Astrocyte (in vitro differentiated cells and primary cell): ENCODE data around the gene IL12RB1. TPM values are rescaled to one million over a fixed set of nuclear protein-coding genes. Genes with fewer than 3 reads are reported as not detected.

ENCODE experiments used
- DNase-seq: peaks from one replicate; pipeline ENCODE4 v3.0.0-alpha.2; 2010; ENCODE audit warnings: low read depth
- FAIRE-seq: peaks from 2 replicates; lab custom pipeline; 2011; peaks lifted over from hg19 to GRCh38; lab: Jason Lieb, UNC
- H2AFZ ChIP-seq: 2 replicates; pipeline ENCODE4 v1.6.0; 2012; ENCODE audit warnings: low read depth, low read length, inconsistent platforms
- H3K27ac ChIP-seq: 2 replicates; pipeline ENCODE4 v1.5.1; 2011; ENCODE audit warnings: low read depth, low read length, inconsistent platforms
- H3K27me3 ChIP-seq: 2 replicates; pipeline ENCODE4 v1.6.0; 2011; ENCODE audit warnings: low read length, inconsistent platforms; ENCODE audit not compliant: insufficient read depth
- H3K36me3 ChIP-seq: 2 replicates; pipeline ENCODE4 v1.5.1; 2011; ENCODE audit warnings: low read length, inconsistent platforms; ENCODE audit not compliant: insufficient read depth
- H3K4me1 ChIP-seq: 2 replicates; pipeline ENCODE4 v1.5.1; 2011; ENCODE audit warnings: low read length, inconsistent platforms; ENCODE audit not compliant: insufficient read depth
- H3K4me2 ChIP-seq: 2 replicates; pipeline ENCODE4 v1.6.0; 2012; ENCODE audit warnings: low read length, inconsistent platforms
- H3K4me3 ChIP-seq: 2 replicates; pipeline ENCODE4 v1.5.1; 2011; ENCODE audit warnings: low read depth, mild to moderate bottlenecking, low read length, inconsistent platforms; ENCODE audit not compliant: insufficient read depth
- H3K79me2 ChIP-seq: 2 replicates; pipeline ENCODE4 v1.6.0; 2012; ENCODE audit warnings: mild to moderate bottlenecking, low read length, inconsistent platforms; ENCODE audit not compliant: insufficient read depth
- H3K9ac ChIP-seq: 2 replicates; pipeline ENCODE4 v1.6.0; 2012; ENCODE audit warnings: mild to moderate bottlenecking, low read length, inconsistent platforms
- H3K9me3 ChIP-seq: 2 replicates; pipeline ENCODE4 v1.5.1; 2012; ENCODE audit warnings: low read depth, mild to moderate bottlenecking, low read length, inconsistent platforms; ENCODE audit not compliant: insufficient read depth
- H4K20me1 ChIP-seq: 2 replicates; pipeline ENCODE4 v1.6.0; 2012; ENCODE audit warnings: low read length, inconsistent platforms; ENCODE audit not compliant: insufficient read depth
- H3K27ac Mint-ChIP-seq: one replicate; pipeline ENCODE4 v1.8.0; 2021; ENCODE audit warnings: mild to moderate bottlenecking, mixed read lengths; ENCODE audit not compliant: unreplicated experiment
- H3K27me3 Mint-ChIP-seq: one replicate; pipeline ENCODE4 v1.8.0; 2021; ENCODE audit warnings: low read depth, mixed read lengths; ENCODE audit not compliant: unreplicated experiment
- H3K36me3 Mint-ChIP-seq: one replicate; pipeline ENCODE4 v1.8.0; 2021; ENCODE audit warnings: low read depth, mixed read lengths; ENCODE audit not compliant: unreplicated experiment
- H3K4me1 Mint-ChIP-seq: one replicate; pipeline ENCODE4 v1.8.0; 2021; ENCODE audit warnings: low read depth, mixed read lengths; ENCODE audit not compliant: unreplicated experiment
- H3K4me3 Mint-ChIP-seq: one replicate; pipeline ENCODE4 v1.8.0; 2021; ENCODE audit warnings: mild to moderate bottlenecking, moderate library complexity, mixed read lengths; ENCODE audit not compliant: unreplicated experiment
- H3K9me3 Mint-ChIP-seq: one replicate; pipeline ENCODE4 v1.8.0; 2021; ENCODE audit warnings: mild to moderate bottlenecking, mixed read lengths; ENCODE audit not compliant: unreplicated experiment
- EZH2 ChIP-seq: IDR thresholded peaks from 2 replicates; pipeline ENCODE4 v1.6.1; 2012; ENCODE audit warnings: mild to moderate bottlenecking, low read length, inconsistent platforms; ENCODE audit not compliant: insufficient read depth
- total RNA-seq: library from RNA; stranded (reverse); gene quantifications from 2 replicates; pipeline ENCODE4 v1.2.1, GENCODE V29; 2021
- TF ChIP-seq, protein P1 (sequence below): IDR thresholded peaks from 2 replicates; pipeline ENCODE4 v1.5.1; 2011; ENCODE audit warnings: low read depth, mild to moderate bottlenecking, inconsistent platforms, low read length, moderate library complexity; ENCODE audit not compliant: insufficient read depth

Gene IL12RB1
- total RNA-seq, 1 donor from 2014 or later = 0.07 TPM

DNA sequence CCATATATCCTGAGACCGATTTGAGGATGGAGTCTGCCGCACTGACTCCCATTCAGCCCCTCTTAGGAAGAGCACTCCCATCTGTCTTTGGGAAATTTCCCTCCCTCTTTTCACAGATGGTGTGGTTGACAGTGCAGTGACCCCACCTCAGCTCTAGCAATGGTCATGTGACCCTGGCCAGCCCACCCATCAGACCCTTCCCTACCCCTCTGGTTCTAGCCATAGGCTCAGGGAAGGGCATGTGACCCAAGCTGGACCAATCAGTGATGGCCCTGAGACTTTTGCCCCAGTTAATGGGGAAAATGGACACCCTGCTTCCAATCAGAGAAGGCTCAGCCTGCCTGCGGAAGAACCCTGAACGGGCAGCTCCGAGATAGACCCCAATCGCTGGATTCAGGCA, 26.3 kb downstream of the IL12RB1 start:
- no peaks in the 10 kb centered on the region for H3K79me2 ChIP-seq
- peaks cover 25% of the 10 kb centered on the region for H3K27me3 Mint-ChIP-seq
- no peaks in the 10 kb centered on the region for H3K36me3 Mint-ChIP-seq
- no peak overlapping the region for H3K4me3 ChIP-seq
- H3K4me1 ChIP-seq = no peaks in the 10 kb centered on the region
- H3K9me3 ChIP-seq = peaks cover 3% of the 10 kb centered on the region
- no peaks in the 10 kb centered on the region for H4K20me1 ChIP-seq
- no peaks in the 10 kb centered on the region for H3K4me1 Mint-ChIP-seq
- H3K4me3 Mint-ChIP-seq = no peak overlapping the region
- FAIRE-seq = no peak
- no peak overlapping the region for H3K27ac ChIP-seq
- H3K4me2 ChIP-seq = no peak overlapping the region
- no peak overlapping the region for H2AFZ ChIP-seq
- DNase-seq = no peak
- TF ChIP-seq EZH2 = no peak
- TF ChIP-seq, protein P1, sequence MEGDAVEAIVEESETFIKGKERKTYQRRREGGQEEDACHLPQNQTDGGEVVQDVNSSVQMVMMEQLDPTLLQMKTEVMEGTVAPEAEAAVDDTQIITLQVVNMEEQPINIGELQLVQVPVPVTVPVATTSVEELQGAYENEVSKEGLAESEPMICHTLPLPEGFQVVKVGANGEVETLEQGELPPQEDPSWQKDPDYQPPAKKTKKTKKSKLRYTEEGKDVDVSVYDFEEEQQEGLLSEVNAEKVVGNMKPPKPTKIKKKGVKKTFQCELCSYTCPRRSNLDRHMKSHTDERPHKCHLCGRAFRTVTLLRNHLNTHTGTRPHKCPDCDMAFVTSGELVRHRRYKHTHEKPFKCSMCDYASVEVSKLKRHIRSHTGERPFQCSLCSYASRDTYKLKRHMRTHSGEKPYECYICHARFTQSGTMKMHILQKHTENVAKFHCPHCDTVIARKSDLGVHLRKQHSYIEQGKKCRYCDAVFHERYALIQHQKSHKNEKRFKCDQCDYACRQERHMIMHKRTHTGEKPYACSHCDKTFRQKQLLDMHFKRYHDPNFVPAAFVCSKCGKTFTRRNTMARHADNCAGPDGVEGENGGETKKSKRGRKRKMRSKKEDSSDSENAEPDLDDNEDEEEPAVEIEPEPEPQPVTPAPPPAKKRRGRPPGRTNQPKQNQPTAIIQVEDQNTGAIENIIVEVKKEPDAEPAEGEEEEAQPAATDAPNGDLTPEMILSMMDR = no peak
- no peaks in the 10 kb centered on the region for H3K36me3 ChIP-seq
- H3K9ac ChIP-seq = no peak overlapping the region
- H3K9me3 Mint-ChIP-seq = no peaks in the 10 kb centered on the region
- no peaks in the 10 kb centered on the region for H3K27me3 ChIP-seq
- no peak overlapping the region for H3K27ac Mint-ChIP-seq

DNA sequence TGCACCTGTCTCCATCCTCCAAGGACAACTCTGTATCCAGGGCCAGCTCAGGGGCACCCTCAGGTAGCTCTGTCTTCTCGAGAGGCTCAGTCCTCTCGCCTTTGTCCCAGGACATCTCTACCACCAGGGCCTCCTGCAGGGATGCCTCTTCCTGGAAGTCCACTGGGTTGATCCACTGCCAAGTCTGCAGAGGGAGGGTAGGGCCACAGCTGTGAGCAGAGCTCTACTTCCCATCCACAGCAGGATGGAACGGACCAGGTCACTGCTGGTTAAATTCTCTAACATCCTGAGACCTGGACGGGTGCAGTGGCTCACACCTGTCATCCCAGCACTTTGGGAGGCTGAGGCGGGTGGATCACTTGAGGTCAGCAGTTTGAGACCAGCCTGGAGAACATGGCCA, 26.8 kb downstream of the IL12RB1 start:
- no peak overlapping the region for H2AFZ ChIP-seq
- Mint-ChIP-seq H3K27me3 (peaks cover 25% of the 10 kb centered on the region), H3K4me3 (no peak overlapping the region), H3K36me3 (no peaks in the 10 kb centered on the region), H3K27ac (no peak overlapping the region), H3K9me3 (no peaks in the 10 kb centered on the region), H3K4me1 (no peaks in the 10 kb centered on the region)
- no peaks in the 10 kb centered on the region for H3K79me2 ChIP-seq
- H3K4me2 ChIP-seq = no peak overlapping the region
- DNase-seq = no peak
- no peaks in the 10 kb centered on the region for H4K20me1 ChIP-seq
- H3K36me3 ChIP-seq = no peaks in the 10 kb centered on the region
- no peaks in the 10 kb centered on the region for H3K27me3 ChIP-seq
- FAIRE-seq = no peak
- no peak overlapping the region for H3K27ac ChIP-seq
- H3K4me1 ChIP-seq = no peaks in the 10 kb centered on the region
- no peak for TF ChIP-seq EZH2
- TF ChIP-seq, protein P1 = no peak
- H3K4me3 ChIP-seq = no peak overlapping the region
- H3K9ac ChIP-seq = no peak overlapping the region
- peaks cover 3% of the 10 kb centered on the region for H3K9me3 ChIP-seq

DNA sequence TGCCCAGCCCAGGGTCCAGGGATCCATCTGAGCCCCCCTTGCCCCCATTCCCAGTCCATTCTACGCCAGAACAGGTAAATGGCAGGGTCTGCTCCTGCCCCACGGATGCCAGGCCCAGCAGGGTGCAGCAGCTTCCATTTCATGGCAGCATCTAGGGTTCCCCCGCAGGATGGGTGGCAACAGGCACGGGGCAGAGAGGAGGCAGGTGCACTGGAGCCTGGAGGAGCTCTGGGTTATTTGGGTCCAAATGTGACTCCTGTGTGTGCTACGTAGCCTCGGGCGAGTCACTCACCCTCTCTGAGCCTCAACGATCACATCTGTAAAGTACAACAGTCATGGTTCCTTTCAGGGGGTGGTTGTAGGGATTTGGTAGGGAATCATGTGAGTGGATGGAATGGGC, 27.4 kb downstream of the IL12RB1 start:
- no peaks in the 10 kb centered on the region for H3K36me3 Mint-ChIP-seq
- DNase-seq (no peak), FAIRE-seq (no peak)
- H2AFZ ChIP-seq = no peak overlapping the region
- no peaks in the 10 kb centered on the region for H3K9me3 Mint-ChIP-seq
- peaks cover 3% of the 10 kb centered on the region for H3K9me3 ChIP-seq
- H3K4me3 Mint-ChIP-seq = no peak overlapping the region
- no peak overlapping the region for H3K27ac Mint-ChIP-seq
- H3K4me1 ChIP-seq = no peaks in the 10 kb centered on the region
- H3K9ac ChIP-seq = no peak overlapping the region
- H3K79me2 ChIP-seq = no peaks in the 10 kb centered on the region
- TF ChIP-seq EZH2 = no peak
- TF ChIP-seq, protein P1 = no peak
- no peak overlapping the region for H3K4me3 ChIP-seq
- H3K27ac ChIP-seq = no peak overlapping the region
- no peaks in the 10 kb centered on the region for H4K20me1 ChIP-seq
- H3K27me3 Mint-ChIP-seq = peaks cover 24% of the 10 kb centered on the region
- H3K4me2 ChIP-seq = no peak overlapping the region
- no peaks in the 10 kb centered on the region for H3K4me1 Mint-ChIP-seq
- no peaks in the 10 kb centered on the region for H3K36me3 ChIP-seq
- no peaks in the 10 kb centered on the region for H3K27me3 ChIP-seq
